Psoas muscle (tissue), 8 donors: Measurements from ENCODE around the gene RNU6-9. TPM values are rescaled to one million over a fixed set of nuclear protein-coding genes. Genes with fewer than 3 reads are reported as not detected.

ENCODE experiments used
- ATAC-seq, 4 donors: fragments of 200-7000 bp; cut with Tn5 transposase; one replicate each; pipeline ENCODE4 v1.9.1; 2020; ENCODE audit warnings: moderate library complexity in 3 of 4, mild to moderate bottlenecking in 2 of 4
- DNase-seq, 2 donors: peaks; one replicate each; pipeline ENCODE4 v3.0.0-alpha.2; 2020
- H3K27ac ChIP-seq: fragments of 200-600 bp; one replicate; pipeline ENCODE4 v1.8.0; 2022
- H3K27me3 ChIP-seq, 3 donors: fragments of 200-600 bp in 1 of 3; one replicate each; pipeline versions ENCODE4 v1.6.1 to v1.8.0; 2013 to 2022; ENCODE audit warnings: low read length in 2 of 3, mild to moderate bottlenecking in 2 of 3, moderate library complexity in 1 of 3; ENCODE audit not compliant: insufficient read depth in 3 of 3
- H3K36me3 ChIP-seq, 2 donors: fragments of 200-600 bp in 1 of 2; one replicate each; pipeline versions ENCODE4 v1.6.1 to v1.8.0; 2013 to 2022; ENCODE audit warnings: low read depth in 1 of 2, mild to moderate bottlenecking in 1 of 2, moderate library complexity in 1 of 2; ENCODE audit not compliant: insufficient read depth in 1 of 2
- H3K4me1 ChIP-seq: fragments of 200-600 bp; one replicate; pipeline ENCODE4 v1.8.0; 2022
- H3K4me3 ChIP-seq: fragments of 200-600 bp; one replicate; pipeline ENCODE4 v1.8.0; 2022; ENCODE audit warnings: mild to moderate bottlenecking
- H3K9me3 ChIP-seq: fragments of 200-600 bp; one replicate; pipeline ENCODE4 v1.8.0; 2022
- WGBS, 3 donors: extraction: QIAGEN DNeasy Blood & Tissue Kit; methylation state at CpG; one replicate each; pipeline versions ENCODE4 v1.1.6 to v1.1.7; 2013; 5-methylcytosine and 5-hydroxymethylcytosine counted together
- intact Hi-C, 2 donors: fragments of 100-400 bp; cut with DNase I; formaldehyde crosslinking; loops; one replicate each; pipeline versions ENCODE4 v1.11.0 to v1.14.2; 2022
- polyA plus RNA-seq, 3 donors: library from polyadenylated mRNA; stranded (reverse); fragments of 200-250 nt; gene quantifications; one replicate each; pipeline ENCODE4 v1.2.3, GENCODE V29; 2013
- total RNA-seq, 4 donors: library from RNA; stranded (reverse); fragmentation: NEBNext Ultra II Directional in 2 of 4; extraction: Animal tissue kit (Norgen Biotek cat#: 25700) in 2 of 4; gene quantifications; one replicate each; pipeline versions ENCODE4 v1.2.1 to v1.2.4, GENCODE V29; 2021 to 2023
- TF ChIP-seq, protein P1 (sequence below): fragments of 200-600 bp; IDR thresholded peaks from one replicate; pipeline ENCODE4 v1.8.0; 2022; ENCODE audit warnings: antibody characterized with exemption
- donor health status: healthy with polysubstance abuse.
- donor health status: DM: no; HTN: no; CAD: no; lungs with moderate emphysema.
- donor health status: Bipolar disorder and iron deficiency.
- donor health status: healthy.
- donor health status: DM: yes; HTN: yes; CAD: no.
- donor health status: DM: no; HTN: no; CAD: no.
- donor health status: DM: no; HTN: no; CAD: no.
- donor health status: DM: yes; HTN: yes; CAD: no.

The RNU6-9 gene
- total and polyA plus RNA-seq, 7 donors: not detected

DNA sequence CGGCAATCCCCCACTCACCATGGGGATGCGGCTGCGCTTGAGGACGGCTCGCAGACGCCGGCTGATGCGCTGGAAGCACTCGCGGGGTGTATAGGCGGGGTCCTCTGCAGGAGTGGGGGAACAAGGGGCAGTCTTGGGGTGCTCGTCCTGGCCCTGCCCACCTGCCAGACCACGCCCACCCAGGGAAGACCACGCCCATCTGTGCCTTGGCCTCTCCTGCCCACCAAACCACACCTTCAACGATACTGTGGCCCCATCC lies 6.7 kb downstream of the RNU6-9 start:
- intact Hi-C loops: no loop called here
- DNase-seq (peak in 1 of 2 donors; percentile 44), ATAC-seq (peak in 1 of 4 donors; percentile 17)
- Histone ChIP-seq H3K27me3 (no peaks in the 10 kb centered on the region), H3K36me3 (peaks cover 0 to 24% of the 10 kb centered on the region in 2 donors), H3K4me3 (no peak overlapping the region), H3K9me3 (no peaks in the 10 kb centered on the region), H3K4me1 (no peaks in the 10 kb centered on the region), H3K27ac (no peak overlapping the region)
- TF ChIP-seq, protein P1, sequence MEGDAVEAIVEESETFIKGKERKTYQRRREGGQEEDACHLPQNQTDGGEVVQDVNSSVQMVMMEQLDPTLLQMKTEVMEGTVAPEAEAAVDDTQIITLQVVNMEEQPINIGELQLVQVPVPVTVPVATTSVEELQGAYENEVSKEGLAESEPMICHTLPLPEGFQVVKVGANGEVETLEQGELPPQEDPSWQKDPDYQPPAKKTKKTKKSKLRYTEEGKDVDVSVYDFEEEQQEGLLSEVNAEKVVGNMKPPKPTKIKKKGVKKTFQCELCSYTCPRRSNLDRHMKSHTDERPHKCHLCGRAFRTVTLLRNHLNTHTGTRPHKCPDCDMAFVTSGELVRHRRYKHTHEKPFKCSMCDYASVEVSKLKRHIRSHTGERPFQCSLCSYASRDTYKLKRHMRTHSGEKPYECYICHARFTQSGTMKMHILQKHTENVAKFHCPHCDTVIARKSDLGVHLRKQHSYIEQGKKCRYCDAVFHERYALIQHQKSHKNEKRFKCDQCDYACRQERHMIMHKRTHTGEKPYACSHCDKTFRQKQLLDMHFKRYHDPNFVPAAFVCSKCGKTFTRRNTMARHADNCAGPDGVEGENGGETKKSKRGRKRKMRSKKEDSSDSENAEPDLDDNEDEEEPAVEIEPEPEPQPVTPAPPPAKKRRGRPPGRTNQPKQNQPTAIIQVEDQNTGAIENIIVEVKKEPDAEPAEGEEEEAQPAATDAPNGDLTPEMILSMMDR: no peak
- WGBS, 3 donors: 92 to 94% (median 94%) methylated on average over 14 to 15 of the region's 15 CpGs

DNA sequence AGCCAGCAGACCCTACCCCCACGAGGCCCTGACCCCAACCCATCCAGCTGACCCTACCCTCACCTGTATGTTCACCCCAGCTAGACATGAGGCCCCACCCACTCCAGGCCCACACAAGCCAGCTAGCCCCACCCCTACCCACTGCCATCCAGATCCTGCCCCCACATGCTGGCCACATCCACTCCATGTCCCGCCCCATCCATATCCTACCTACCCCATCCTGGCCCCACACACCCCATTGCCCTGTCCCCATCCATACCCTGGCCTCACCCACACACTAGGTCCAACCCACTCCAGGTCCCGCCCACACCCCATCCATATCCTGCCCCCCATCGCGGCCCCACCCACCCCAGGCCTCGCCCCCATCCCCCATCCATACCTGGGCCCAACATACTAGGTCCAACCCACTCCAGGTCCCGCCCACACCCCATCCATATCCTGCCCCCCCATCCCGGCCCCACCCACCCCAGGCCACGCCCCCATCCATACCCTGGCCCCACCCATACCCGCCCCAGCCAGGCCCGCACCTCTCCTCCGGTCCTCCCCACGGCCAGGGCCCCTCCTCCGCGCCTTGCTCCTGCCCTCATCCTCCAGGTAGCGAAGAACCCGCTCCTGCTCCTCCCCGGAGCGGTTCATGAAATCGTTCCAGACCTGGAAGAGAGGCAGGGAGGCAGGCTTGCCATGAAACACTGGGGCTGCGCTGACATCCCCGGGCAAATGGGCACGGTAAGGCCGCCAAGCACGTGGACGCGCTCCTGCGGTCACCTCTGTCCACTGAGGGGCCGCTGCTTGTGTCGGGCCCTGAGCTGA lies 7.2 kb downstream of the RNU6-9 start:
- 86 to 88% (median 86%) methylated on average over 29 to 30 of the region's 30 CpGs for whole genome bisulfite sequencing, 3 donors
- TF ChIP-seq, protein P1: no peak
- Histone ChIP-seq H3K9me3 (no peaks in the 10 kb centered on the region), H3K27me3 (no peaks in the 10 kb centered on the region), H3K4me3 (no peak overlapping the region), H3K4me1 (no peaks in the 10 kb centered on the region), H3K27ac (no peak overlapping the region), H3K36me3 (peaks cover 0 to 24% of the 10 kb centered on the region in 2 donors)
- intact Hi-C loops: no loop called here
- peak in 3 of 4 donors; percentile 29 to 61 (median 42) for ATAC-seq
- DNase-seq: peak; percentile 13 to 49

DNA sequence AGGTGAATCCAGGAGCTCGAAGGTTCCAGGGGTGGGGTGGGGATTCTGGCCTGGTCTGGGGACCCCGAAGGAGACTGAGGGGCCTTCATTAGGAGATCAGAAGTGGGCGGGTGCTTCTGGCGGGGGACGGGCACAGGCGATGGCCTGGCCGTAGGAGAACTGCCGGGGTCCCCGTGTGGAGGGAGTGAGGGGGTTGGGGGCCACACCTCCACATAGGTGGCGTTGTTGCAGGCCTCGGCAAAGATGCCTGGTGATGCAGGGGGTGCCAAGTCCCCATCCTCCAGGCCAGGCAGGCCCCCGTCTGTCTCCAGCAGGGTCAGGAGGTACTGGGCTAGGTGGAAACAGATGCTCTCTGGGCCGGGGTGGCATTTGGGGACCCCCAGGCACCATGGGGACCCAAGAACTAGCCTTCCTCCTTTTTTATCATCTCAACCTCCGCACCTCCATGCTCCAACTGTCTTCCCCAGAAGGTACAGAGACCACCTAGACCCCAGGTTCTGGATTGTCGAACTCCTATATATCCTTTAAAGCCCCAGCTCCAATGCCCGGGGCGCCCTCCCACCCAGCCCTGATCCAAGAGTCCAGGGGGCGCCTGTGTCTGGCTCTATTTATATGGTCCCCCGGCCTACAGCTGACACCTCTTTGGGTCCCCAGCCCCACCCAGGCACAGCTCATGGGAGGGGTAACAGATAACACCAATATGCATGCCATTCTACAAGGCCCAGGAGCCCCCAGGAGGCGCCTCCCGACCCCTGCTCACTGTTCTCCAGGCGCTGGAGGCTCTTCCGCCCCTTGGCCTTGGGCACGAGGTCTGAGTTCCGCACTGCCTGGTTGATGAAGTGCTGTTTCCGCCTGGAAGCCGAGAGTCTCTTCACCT lies 8.2 kb downstream of the RNU6-9 start:
- Histone ChIP-seq H3K4me3 (no peak overlapping the region), H3K27ac (no peak overlapping the region), H3K27me3 (no peaks in the 10 kb centered on the region), H3K9me3 (no peaks in the 10 kb centered on the region), H3K4me1 (no peaks in the 10 kb centered on the region), H3K36me3 (peaks cover 0 to 24% of the 10 kb centered on the region in 2 donors)
- intact Hi-C loops: no loop called here
- WGBS, 3 donors: 92 to 95% (median 93%) methylated on average over 26 to 27 of the region's 27 CpGs
- TF ChIP-seq, protein P1: no peak
- peak; percentile 15 to 47 for DNase-seq
- no peak for ATAC-seq

DNA sequence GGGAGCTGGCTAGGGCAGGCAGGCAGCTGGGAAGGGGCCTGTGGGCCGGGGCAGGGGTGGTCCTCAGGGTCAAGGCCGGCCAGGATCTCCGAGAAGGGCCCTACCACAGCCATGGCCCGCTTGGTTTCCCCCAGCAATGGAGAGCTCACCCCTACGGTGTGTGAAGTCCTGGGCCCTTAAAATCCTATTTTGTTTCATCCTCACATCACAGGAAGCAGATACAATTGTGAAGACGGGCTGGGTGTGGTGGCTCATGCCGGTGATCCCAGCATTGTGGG lies 8.7 kb downstream of the RNU6-9 start:
- TF ChIP-seq, protein P1: no peak
- no peak overlapping the region for H3K27ac ChIP-seq
- ATAC-seq: no peak
- H3K36me3 ChIP-seq: peaks cover 0 to 19% of the 10 kb centered on the region in 2 donors
- WGBS, 3 donors: 83 to 95% (median 88%) methylated on average over 6 to 7 of the region's 7 CpGs
- DNase-seq: no peak
- H3K9me3 ChIP-seq: no peaks in the 10 kb centered on the region
- no peaks in the 10 kb centered on the region for H3K4me1 ChIP-seq
- intact Hi-C loops: no loop called here
- no peak overlapping the region for H3K4me3 ChIP-seq
- H3K27me3 ChIP-seq: no peaks in the 10 kb centered on the region
